GM18505 (cell line): ENCODE measurements around the gene MBOAT2.
"Not testable (repeated sequence)": the region's sequence is repeated elsewhere in the genome, so short reads cannot be mapped to it uniquely, and the experiment has no call there.

Experiments used
- ATAC-seq: cut with Tn5 transposase; IDR thresholded peaks from one replicate; pipeline ENCODE4 v1.9.1; 2021; ENCODE audit not compliant: unreplicated experiment
- POLR2A ChIP-seq: IDR thresholded peaks from 4 replicates; pipeline ENCODE4 v1.6.1; 2011; ENCODE audit warnings: borderline replicate concordance; ENCODE audit not compliant: insufficient read depth, insufficient read length; ENCODE audit errors: extremely low read depth

Gene MBOAT2

GRCh38 chr2:8934338-8934737, 69.1 kb downstream of the MBOAT2 start:
- no peak for ATAC-seq
- TF ChIP-seq POLR2A = no peak

GRCh38 chr2:8932702-8933101, 70.8 kb downstream of the MBOAT2 start:
- ATAC-seq = no peak
- no peak for TF ChIP-seq POLR2A

GRCh38 chr2:8930185-8930584, 73.3 kb downstream of the MBOAT2 start:
- not testable (repeated sequence) for ATAC-seq

- no peak for ATAC-seq
- no peak for TF ChIP-seq POLR2A
Observed at GRCh38 chr2:8929128-8929527, 74.4 kb downstream of the MBOAT2 start.

- no peak for TF ChIP-seq POLR2A
- no peak for ATAC-seq
Observed at GRCh38 chr2:8927510-8928455, 75.7 kb downstream of the MBOAT2 start.

- ATAC-seq = no peak
- TF ChIP-seq POLR2A = no peak
Observed at GRCh38 chr2:8926356-8926755, 77.1 kb downstream of the MBOAT2 start.

- no peak for TF ChIP-seq POLR2A
- ATAC-seq = no peak
Observed at GRCh38 chr2:8925411-8925810, 78.1 kb downstream of the MBOAT2 start.

GRCh38 chr2:8923183-8923582, 80.3 kb downstream of the MBOAT2 start:
- ATAC-seq = no peak
- no peak for TF ChIP-seq POLR2A

GRCh38 chr2:8922431-8922830, 81.1 kb downstream of the MBOAT2 start:
- ATAC-seq = no peak
- TF ChIP-seq POLR2A = no peak

GRCh38 chr2:8918412-8918811, 85.1 kb downstream of the MBOAT2 start:
- no peak for ATAC-seq
- TF ChIP-seq POLR2A = no peak

GRCh38 chr2:8915941-8916340, 87.5 kb downstream of the MBOAT2 start:
- ATAC-seq = no peak
- TF ChIP-seq POLR2A = no peak

GRCh38 chr2:8913767-8914166, 89.7 kb downstream of the MBOAT2 start:
- ATAC-seq = not testable (repeated sequence)

- no peak for TF ChIP-seq POLR2A
- no peak for ATAC-seq
Observed at GRCh38 chr2:8907764-8908288, 95.7 kb downstream of the MBOAT2 start.

GRCh38 chr2:8903924-8904323, 99.6 kb downstream of the MBOAT2 start:
- not testable (repeated sequence) for ATAC-seq

- ATAC-seq = not testable (repeated sequence)
Observed at GRCh38 chr2:8902757-8903156, 100.7 kb downstream of the MBOAT2 start.

GRCh38 chr2:8897206-8897605, 106.3 kb downstream of the MBOAT2 start:
- not testable (repeated sequence) for ATAC-seq

- ATAC-seq = not testable (repeated sequence)
Observed at GRCh38 chr2:8896671-8897070, 106.8 kb downstream of the MBOAT2 start.

- ATAC-seq = not testable (repeated sequence)
Observed at GRCh38 chr2:8895087-8895912, 108.2 kb downstream of the MBOAT2 start.
